Measurements from ENCODE around the gene RNF222.

RNF222 gene

DNA sequence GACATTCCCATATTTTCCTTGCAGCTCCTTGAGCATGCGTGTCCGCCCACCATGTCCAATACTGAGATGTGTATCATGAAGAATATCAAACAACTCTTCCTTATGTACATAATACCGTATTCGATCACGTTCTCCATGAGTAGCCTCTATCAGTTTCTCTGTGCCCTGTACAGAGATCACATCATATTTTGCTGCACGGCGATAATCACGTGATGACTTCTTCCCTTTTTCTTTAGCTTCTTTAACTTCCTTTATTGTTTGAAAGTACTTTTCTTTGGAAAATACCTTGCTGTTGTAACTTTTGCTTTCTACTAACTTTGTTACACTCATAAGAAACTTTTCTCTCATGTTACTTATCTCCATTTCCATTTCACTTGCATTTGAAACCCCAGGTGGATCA, 27.7 kb downstream of the RNF222 start:
- ChIA-PET POLR2A (ENCODE audit: low non-redundant PET) (interaction anchor here (0.6 kb wide), 1 partner anchor 56 kb away, joined by 4 read pairs; no protein-coding TSS in a partner anchor), CTCF (interaction anchor here (0.6 kb wide), 1 partner anchor 72 kb away, joined by 6 read pairs; no protein-coding TSS in a partner anchor)

DNA sequence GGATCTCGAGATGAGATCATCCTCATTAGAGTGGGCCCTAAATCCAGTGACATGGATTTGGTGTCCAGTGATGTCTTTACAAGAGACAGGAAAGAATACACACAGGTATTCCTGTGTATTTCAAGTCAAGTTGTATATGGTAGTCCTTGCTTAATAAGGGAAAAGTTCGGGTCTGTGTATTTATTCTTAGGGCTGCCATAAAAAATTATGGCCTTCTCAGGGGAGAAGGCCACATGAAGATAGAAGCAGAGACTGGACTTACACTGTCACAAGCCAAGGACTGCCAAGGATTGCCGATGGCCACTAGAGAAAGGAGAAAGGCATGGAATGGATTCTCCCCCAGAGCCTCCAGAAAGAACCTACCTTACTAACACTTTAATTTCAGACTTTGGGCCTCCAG, 29.4 kb downstream of the RNF222 start:
- POLR2A ChIA-PET (ENCODE audit: low non-redundant PET), result no interaction called here
- CTCF ChIA-PET, result no interaction called here
- no peak overlapping the region for H3K27ac ChIP-seq
- no peak for DNase-seq (ENCODE audit: low spot score)
- TF ChIP-seq, protein P1, sequence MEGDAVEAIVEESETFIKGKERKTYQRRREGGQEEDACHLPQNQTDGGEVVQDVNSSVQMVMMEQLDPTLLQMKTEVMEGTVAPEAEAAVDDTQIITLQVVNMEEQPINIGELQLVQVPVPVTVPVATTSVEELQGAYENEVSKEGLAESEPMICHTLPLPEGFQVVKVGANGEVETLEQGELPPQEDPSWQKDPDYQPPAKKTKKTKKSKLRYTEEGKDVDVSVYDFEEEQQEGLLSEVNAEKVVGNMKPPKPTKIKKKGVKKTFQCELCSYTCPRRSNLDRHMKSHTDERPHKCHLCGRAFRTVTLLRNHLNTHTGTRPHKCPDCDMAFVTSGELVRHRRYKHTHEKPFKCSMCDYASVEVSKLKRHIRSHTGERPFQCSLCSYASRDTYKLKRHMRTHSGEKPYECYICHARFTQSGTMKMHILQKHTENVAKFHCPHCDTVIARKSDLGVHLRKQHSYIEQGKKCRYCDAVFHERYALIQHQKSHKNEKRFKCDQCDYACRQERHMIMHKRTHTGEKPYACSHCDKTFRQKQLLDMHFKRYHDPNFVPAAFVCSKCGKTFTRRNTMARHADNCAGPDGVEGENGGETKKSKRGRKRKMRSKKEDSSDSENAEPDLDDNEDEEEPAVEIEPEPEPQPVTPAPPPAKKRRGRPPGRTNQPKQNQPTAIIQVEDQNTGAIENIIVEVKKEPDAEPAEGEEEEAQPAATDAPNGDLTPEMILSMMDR (conservative IDR thresholded peaks at IDR 0.05; ENCODE audit: low read depth), result no peak

More for the DNA sequence above, 27.7 kb downstream of the RNF222 start:
- H3K27ac ChIP-seq, result no peak overlapping the region
- DNase-seq (ENCODE audit: low spot score), result no peak
- TF ChIP-seq, protein P1 (conservative IDR thresholded peaks at IDR 0.05; ENCODE audit: low read depth), result no peak

DNA sequence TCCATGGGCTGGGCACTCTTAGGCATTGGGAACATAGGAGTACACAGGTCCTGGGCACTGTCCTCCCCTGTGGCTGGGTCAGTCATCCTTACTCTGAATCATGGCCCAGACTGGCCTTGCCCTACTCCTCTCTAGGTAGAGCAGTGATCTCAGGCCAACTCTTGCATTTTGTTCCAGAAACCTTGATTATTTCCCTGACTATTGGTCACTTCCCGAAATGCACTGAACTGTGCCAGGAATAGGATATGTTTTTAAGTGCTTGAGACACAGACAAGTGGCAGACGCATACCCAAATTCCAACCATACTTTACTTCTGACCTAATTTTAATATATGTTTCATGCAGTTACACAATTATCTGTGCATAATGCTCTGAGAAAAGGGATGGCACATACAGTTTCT, 31.4 kb downstream of the RNF222 start:
- ChIA-PET CTCF (no interaction called here), POLR2A (ENCODE audit: low non-redundant PET) (no interaction called here)
- TF ChIP-seq, protein P1 (conservative IDR thresholded peaks at IDR 0.05; ENCODE audit: low read depth), result no peak

DNA sequence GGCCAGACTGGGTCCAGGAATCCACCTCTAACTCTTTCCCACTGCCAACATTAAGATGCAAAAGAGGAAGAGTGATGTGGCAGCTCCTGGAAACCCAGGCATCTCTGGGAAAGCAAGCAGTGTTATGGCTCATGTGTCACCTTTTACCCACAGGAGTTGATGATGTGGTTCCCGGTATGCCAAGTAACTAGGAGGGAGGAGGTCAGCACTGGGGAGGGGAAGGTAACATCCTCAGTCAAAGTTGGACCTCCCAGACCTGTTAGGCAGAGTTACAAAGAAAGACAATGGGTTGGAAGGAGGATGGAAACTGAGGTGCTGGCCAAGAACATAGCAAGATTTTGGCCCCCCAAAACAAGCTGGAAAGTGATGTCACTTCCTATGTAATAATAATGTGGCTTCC, 32.5 kb downstream of the RNF222 start:
- no peak overlapping the region for H3K27ac ChIP-seq
- CTCF ChIA-PET, result no interaction called here
- POLR2A ChIA-PET (ENCODE audit: low non-redundant PET), result no interaction called here
- TF ChIP-seq, protein P1 (conservative IDR thresholded peaks at IDR 0.05; ENCODE audit: low read depth), result no peak
- no peak for DNase-seq (ENCODE audit: low spot score)

More for the DNA sequence above, 31.4 kb downstream of the RNF222 start:
- no peak for DNase-seq (ENCODE audit: low spot score)
- peak overlapping the region; percentile 62 for H3K27ac ChIP-seq

DNA sequence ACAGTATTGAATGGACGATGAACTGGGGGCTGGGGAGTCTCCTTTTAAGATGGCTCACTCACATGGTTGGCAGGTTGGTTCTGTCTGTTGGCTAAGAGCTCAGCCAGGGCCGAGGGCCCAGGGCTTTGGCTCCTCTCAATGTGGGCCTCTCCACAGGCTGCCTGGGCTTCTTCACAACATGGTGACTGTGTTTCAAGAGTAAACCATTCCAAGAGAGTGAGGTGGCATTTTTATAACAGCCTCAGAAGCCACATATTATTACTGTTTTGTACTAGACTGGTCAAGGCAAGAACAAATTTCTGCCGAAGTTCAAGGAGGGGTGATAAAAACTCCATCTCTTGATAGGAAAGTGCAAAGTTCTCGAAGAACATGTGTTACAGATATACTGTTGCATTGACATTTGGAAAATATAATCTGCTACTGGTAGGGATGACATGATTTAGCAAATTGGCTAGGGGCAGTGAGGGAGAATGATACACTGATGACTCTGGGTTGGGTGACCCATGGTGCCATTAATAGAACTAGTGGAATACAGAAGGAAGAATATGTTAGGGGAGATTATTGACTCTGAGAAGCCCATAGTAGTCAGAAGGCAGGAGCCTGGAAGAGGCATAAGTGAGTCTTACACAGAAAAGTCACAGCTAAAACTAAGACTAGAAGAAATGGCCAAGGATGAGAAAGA, 34.8 kb downstream of the RNF222 start:
- DNase-seq (ENCODE audit: low spot score), result no peak
- TF ChIP-seq, protein P1 (conservative IDR thresholded peaks at IDR 0.05; ENCODE audit: low read depth), result no peak
- ChIA-PET CTCF (interaction anchor here (0.6 to 0.7 kb wide), 2 partner anchors 124 to 202 kb away, joined by 3 to 5 read pairs; no protein-coding TSS in a partner anchor), POLR2A (ENCODE audit: low non-redundant PET) (no interaction called here)
- H3K27ac ChIP-seq, result no peak overlapping the region

DNA sequence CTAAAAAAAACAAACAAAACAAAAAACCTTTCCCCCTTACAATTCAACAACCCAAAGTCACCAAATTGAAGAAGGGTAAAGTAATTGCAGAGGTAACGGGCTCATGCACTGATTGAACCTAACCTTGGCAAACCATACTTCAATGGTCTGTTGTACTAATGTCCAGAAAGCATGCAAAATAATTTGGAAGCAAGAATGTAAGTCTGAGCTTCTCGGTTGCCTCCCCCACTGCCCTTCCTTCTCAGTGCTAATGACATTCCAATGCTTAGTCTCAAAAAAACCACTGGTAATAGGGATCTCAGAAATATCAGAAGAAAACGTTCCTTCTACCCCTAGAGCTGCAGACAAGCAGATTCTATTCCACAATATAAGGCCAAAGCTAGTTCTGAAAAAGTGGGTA, 36.9 kb downstream of the RNF222 start:
- no peak overlapping the region for H3K27ac ChIP-seq
- POLR2A ChIA-PET (ENCODE audit: low non-redundant PET), result no interaction called here
- CTCF ChIA-PET, result no interaction called here
- TF ChIP-seq, protein P1 (conservative IDR thresholded peaks at IDR 0.05; ENCODE audit: low read depth), result no peak
- no peak for DNase-seq (ENCODE audit: low spot score)

Data from RWPE1 (cell line).